ENCODE data around the gene CDH5. TPM values are rescaled to one million over a fixed set of nuclear protein-coding genes. Genes with fewer than 3 reads are reported as not detected.

CDH5 gene
- total and polyA plus RNA-seq, 2 of the 4 experiments (the other 2 are of a cell fraction): not detected

- in situ Hi-C loops (cut with MboI; ENCODE audit: low sequenced_read_pairs) (no loop called here), dilution Hi-C loops (cut with HindIII; ENCODE audit: low sequenced_read_pairs, unreplicated experiment) (no loop called here), intact Hi-C loops (cut with micrococcal nuclease) (no loop called here)
- TF ChIP-seq CHD1 (IDR thresholded peaks at IDR 0.05; ENCODE audit: low read depth, low read length): no peak
- no peak for TF ChIP-seq MAZ (IDR thresholded peaks at IDR 0.05; ENCODE audit: borderline replicate concordance, low read depth, low read length)
- no peak for TF ChIP-seq USF2 (IDR thresholded peaks at IDR 0.05; ENCODE audit: low read depth, low read length)
- TF ChIP-seq CTCF (conservative IDR thresholded peaks at IDR 0.05; ENCODE audit: low read depth, low read length): no peak
- TF ChIP-seq SMC3 (IDR thresholded peaks at IDR 0.05; ENCODE audit: low read depth, low read length): no peak
- no peak for TF ChIP-seq MXI1 (IDR thresholded peaks at IDR 0.05; ENCODE audit: borderline replicate concordance, low read depth, low read length)
- no peak for TF ChIP-seq POLR2A (IDR thresholded peaks at IDR 0.05; ENCODE audit: low read depth, low read length)
- TF ChIP-seq RAD21 (IDR thresholded peaks at IDR 0.05; ENCODE audit: low read length): no peak
- TF ChIP-seq NFE2L2 (IDR thresholded peaks at IDR 0.05; ENCODE audit: low read depth, low read length): no peak
- no peak for TF ChIP-seq RFX5 (IDR thresholded peaks at IDR 0.05; ENCODE audit: low read depth, low read length)
- TF ChIP-seq RCOR1 (IDR thresholded peaks at IDR 0.05; ENCODE audit: insufficient replicate concordance, low read length): no peak
- no peak overlapping the region for H3K14ac ChIP-seq (replicated peaks; ENCODE audit: low read depth, low read length)
- H3K23ac ChIP-seq (ENCODE audit: low read depth, low read length): no peak overlapping the region
- CTCF ChIA-PET: no interaction called here
- no peaks in the 10 kb centered on the region for H3K36me3 ChIP-seq (ENCODE audit: control insufficient read depth, insufficient read depth, low read length)
- no peak overlapping the region for H4K8ac ChIP-seq (ENCODE audit: low read depth in 2 of 2, low read length in 2 of 2)
- H3K4me2 ChIP-seq (ENCODE audit: low read depth, low read length): no peak overlapping the region
- POLR2A ChIA-PET (ENCODE audit: unreplicated experiment): no interaction called here
- no peaks in the 10 kb centered on the region for H3K4me1 ChIP-seq (ENCODE audit: control insufficient read depth, insufficient read depth, low read length)
- no peak overlapping the region for H2BK20ac ChIP-seq (ENCODE audit: low read depth, low read length)
- no peak overlapping the region for H2AK5ac ChIP-seq (ENCODE audit: low read depth, low read length)
- H2AK9ac ChIP-seq (replicated peaks; ENCODE audit: low read depth, low read length, poor library complexity): no peak overlapping the region
- no peaks in the 10 kb centered on the region for H4K20me1 ChIP-seq (ENCODE audit: insufficient read depth, low read length)
- H3K9me1 ChIP-seq (ENCODE audit: insufficient read depth, low read length): no peaks in the 10 kb centered on the region
- H3K27me3 ChIP-seq (ENCODE audit: control insufficient read depth, insufficient read depth, low read length): peaks cover 58% of the 10 kb centered on the region
- H3K4me3 ChIP-seq (ENCODE audit: insufficient read depth, low read depth, low read length): no peak overlapping the region
- H2AFZ ChIP-seq (replicated peaks; ENCODE audit: low read length, poor library complexity): no peak overlapping the region
- no peak overlapping the region for H3K27ac ChIP-seq (ENCODE audit: insufficient read depth, low read length)
- H3K56ac ChIP-seq (ENCODE audit: extremely low read depth, insufficient read depth, low read length): no peak overlapping the region
- H3K79me1 ChIP-seq (ENCODE audit: low read depth in 1 of 2, low read length in 2 of 2): no peaks in the 10 kb centered on the region
- no peak overlapping the region for H4K91ac ChIP-seq (ENCODE audit: insufficient read depth, low read depth, low read length)
- H3K9ac ChIP-seq (ENCODE audit: low read depth, low read length): no peak overlapping the region
- no TSS peak for BruUV-seq (replicated peaks)
- 53% methylated on average over 3 of the region's 5 CpGs; no CpG with 5 or more reads in 1 of the 2 experiments for WGBS, 2 experiments (ENCODE audit: extremely low coverage in 2 of 2, insufficient read length in 1 of 2)
- DNase-seq: no peak
- H2BK5ac ChIP-seq (ENCODE audit: low read depth, low read length, poor library complexity, severe bottlenecking): no peak overlapping the region
- H4K5ac ChIP-seq (ENCODE audit: low read depth, low read length): no peak overlapping the region
- no peak overlapping the region for H2BK15ac ChIP-seq (ENCODE audit: low read depth, low read length)
- no peak overlapping the region for H2BK120ac ChIP-seq (ENCODE audit: low read depth, low read length)
- no peak overlapping the region for H3K4ac ChIP-seq (ENCODE audit: low read depth, low read length)
- ATAC-seq (ENCODE audit: low read depth): no peak
- no peak overlapping the region for H3K18ac ChIP-seq (ENCODE audit: low read depth, low read length)
- no peaks in the 10 kb centered on the region for H3K9me3 ChIP-seq (ENCODE audit: control insufficient read depth, insufficient read depth, low read length)
These were observed 4.8 kb upstream of the CDH5 start for GRCh38 chr16:66361604-66362135.

Measured in IMR-90 (cell line).